Fibroblast of gingiva (primary cell): ENCODE measurements around the gene SPEF2.
A peak's percentile ranks its signal among the peaks of the same experiment; 100 is the strongest.
"Not testable (repeated sequence)": the region's sequence is repeated elsewhere in the genome, so short reads cannot be mapped to it uniquely, and the experiment has no call there.

Source experiments
- DNase-seq: peaks from one replicate; pipeline ENCODE4 v3.0.0-alpha.2; 2011; ENCODE audit warnings: low read depth

SPEF2 gene

GRCh38 chr5:35853631-35854030, 236.0 kb downstream of the SPEF2 start:
- peak; percentile 47 for DNase-seq

- DNase-seq: no peak
These were observed 236.6 kb downstream of the SPEF2 start for GRCh38 chr5:35854248-35854647.

- DNase-seq: no peak
These were observed 237.5 kb downstream of the SPEF2 start for GRCh38 chr5:35855187-35855586.

GRCh38 chr5:35856186-35856764, 238.6 kb downstream of the SPEF2 start:
- DNase-seq: not testable (repeated sequence)

GRCh38 chr5:35856765-35857351, 239.2 kb downstream of the SPEF2 start, which contains the start of gene IL7R:
Gene IL7R, plus strand, starts transcription at chr5:35856891. Its CDS starts 87 bp downstream, at chr5:35856978.
- DNase-seq: no peak

GRCh38 chr5:35857606-35858205, 240.0 kb downstream of the SPEF2 start:
- peak; percentile 63 for DNase-seq

- peak; percentile 32 for DNase-seq
These were observed 241.5 kb downstream of the SPEF2 start for GRCh38 chr5:35859101-35859661.

GRCh38 chr5:35860686-35861085, 243.0 kb downstream of the SPEF2 start:
- peak; percentile 77 for DNase-seq

GRCh38 chr5:35861718-35862117, 244.1 kb downstream of the SPEF2 start:
- no peak for DNase-seq

GRCh38 chr5:35862126-35862525, 244.5 kb downstream of the SPEF2 start:
- no peak for DNase-seq

GRCh38 chr5:35863159-35863558, 245.5 kb downstream of the SPEF2 start:
- no peak for DNase-seq
